GM19025 (cell line): ENCODE data around the gene GJC1.

Experiments used
- ATAC-seq: cut with Tn5 transposase; IDR thresholded peaks from one replicate; pipeline ENCODE4 v1.9.1; 2021; ENCODE audit warnings: mild to moderate bottlenecking, low read depth, moderate library complexity; ENCODE audit not compliant: unreplicated experiment

GJC1 gene

GRCh38 chr17:44829523-44830358 is at the start of gene GJC1:
Gene GJC1, minus strand, starts transcription at chr17:44830287. Its CDS starts 24,470 bp downstream, at chr17:44805817.
- no peak for ATAC-seq

GRCh38 chr17:44879376-44879775 is 49.3 kb upstream of the GJC1 start:
- no peak for ATAC-seq

- ATAC-seq = no peak
Measured at GRCh38 chr17:44878627-44879221, 48.6 kb upstream of the GJC1 start.

GRCh38 chr17:44877121-44877520 is 47.0 kb upstream of the GJC1 start:
- ATAC-seq = no peak

GRCh38 chr17:44875761-44876160 is 45.7 kb upstream of the GJC1 start:
- no peak for ATAC-seq

GRCh38 chr17:44872131-44872768 is 42.2 kb upstream of the GJC1 start:
- ATAC-seq = no peak

- ATAC-seq = no peak
Measured at GRCh38 chr17:44871556-44871955, 41.5 kb upstream of the GJC1 start.

- ATAC-seq = no peak
Measured at GRCh38 chr17:44867841-44868240, 37.8 kb upstream of the GJC1 start.

- ATAC-seq = no peak
Measured at GRCh38 chr17:44865931-44866330, 35.8 kb upstream of the GJC1 start.

GRCh38 chr17:44865231-44865660 is 35.2 kb upstream of the GJC1 start:
- ATAC-seq = no peak

GRCh38 chr17:44864831-44865230 is 34.7 kb upstream of the GJC1 start:
- ATAC-seq = no peak

GRCh38 chr17:44863061-44863918 is 33.2 kb upstream of the GJC1 start:
- no peak for ATAC-seq

- no peak for ATAC-seq
Measured at GRCh38 chr17:44862278-44862914, 32.3 kb upstream of the GJC1 start.

- ATAC-seq = no peak
Measured at GRCh38 chr17:44859701-44860100, 29.6 kb upstream of the GJC1 start.

GRCh38 chr17:44854192-44854591 is 24.1 kb upstream of the GJC1 start:
- no peak for ATAC-seq

- ATAC-seq = no peak
Measured at GRCh38 chr17:44850612-44851011, 20.5 kb upstream of the GJC1 start.

- ATAC-seq = no peak
Measured at GRCh38 chr17:44850025-44850424, 19.9 kb upstream of the GJC1 start.

GRCh38 chr17:44848961-44849489 is 18.9 kb upstream of the GJC1 start:
- ATAC-seq = no peak

- ATAC-seq = no peak
Measured at GRCh38 chr17:44848257-44848795, 18.2 kb upstream of the GJC1 start.

GRCh38 chr17:44847586-44847985 is 17.5 kb upstream of the GJC1 start, which contains the start of gene HIGD1B:
Gene HIGD1B, plus strand, starts transcription at chr17:44847883. Its CDS starts 270 bp downstream, at chr17:44848153.
- ATAC-seq = no peak
